B cell (primary cell): ENCODE results near the gene VPS11. TPM values are rescaled to one million over a fixed set of nuclear protein-coding genes. Genes with fewer than 3 reads are reported as not detected.
"Not testable (repeated sequence)": the region's sequence is repeated elsewhere in the genome, so short reads cannot be mapped to it uniquely, and the experiment has no call there.

ENCODE experiments used
- ATAC-seq: fragments of 200-7000 bp; cut with Tn5 transposase; one replicate; pipeline ENCODE4 v1.10.0; 2021; ENCODE audit warnings: low read depth, mild to moderate bottlenecking, moderate number of reproducible peaks, moderate library complexity
- CTCF ChIA-PET: fragments of 350-600 bp; sonication (Branson Sonifier 250); formaldehyde crosslinking; loops from one replicate; lab custom pipeline; 2021; ENCODE audit warnings: antibody characterized with exemption, inconsistent platforms; lab: Charles Lee
- POLR2A ChIA-PET: fragments of 350-600 bp; sonication (Branson Sonifier 250); formaldehyde crosslinking; loops from one replicate; lab custom pipeline; 2021; ENCODE audit warnings: antibody characterized with exemption; lab: Charles Lee
- DNase-seq: peaks from one replicate; pipeline ENCODE4 v3.0.0; 2013
- H2AFZ ChIP-seq: 2 replicates; pipeline ENCODE4 v1.6.1; 2012; ENCODE audit warnings: mild to moderate bottlenecking, low read depth, low read length; ENCODE audit not compliant: insufficient read depth, poor library complexity, severe bottlenecking
- H3K27ac ChIP-seq, 2 donors: 1 replicate in 1 of 2; 2 replicates in 1 of 2; pipeline ENCODE4 v1.5.1; 2012 to 2013; ENCODE audit warnings: low read length in 2 of 2, mild to moderate bottlenecking in 2 of 2, moderate library complexity in 1 of 2
- H3K27me3 ChIP-seq, 4 experiments: fragments of 200-600 bp in 1 of 4; sonication (generic) in 1 of 4; replicated peaks in 1 of 4; 1 replicate in 2 of 4; 2 replicates in 2 of 4; pipeline versions ENCODE4 v1.6.1 to v1.7.0; 2013 to 2016; ENCODE audit warnings: low read length in 3 of 4, mild to moderate bottlenecking in 2 of 4, mixed read lengths in 1 of 4, moderate library complexity in 1 of 4; ENCODE audit not compliant: insufficient read depth in 4 of 4, control insufficient read depth in 3 of 4; ENCODE audit errors: control extremely low read depth in 1 of 4
- H3K36me3 ChIP-seq, 2 experiments: replicated peaks in 1 of 2; 1 replicate in 1 of 2; 2 replicates in 1 of 2; pipeline versions ENCODE4 v1.6.1 to v1.7.1; 2013; ENCODE audit warnings: low read length in 1 of 2; ENCODE audit not compliant: insufficient read depth in 2 of 2, control insufficient read depth in 1 of 2; ENCODE audit errors: control extremely low read depth in 1 of 2, extremely low read depth in 1 of 2
- H3K4me1 ChIP-seq, 2 donors: fragments of 200-600 bp in 1 of 2; sonication (generic) in 1 of 2; 1 replicate in 1 of 2; 2 replicates in 1 of 2; pipeline versions ENCODE4 v1.5.1 to v1.6.1; 2013 to 2017; ENCODE audit warnings: low read length in 2 of 2; ENCODE audit not compliant: control insufficient read depth in 2 of 2, insufficient read depth in 2 of 2
- H3K4me2 ChIP-seq: replicated peaks from 2 replicates; pipeline ENCODE3; 2012; ENCODE audit warnings: mild to moderate bottlenecking, low read depth, low read length; ENCODE audit not compliant: poor library complexity, severe bottlenecking
- H3K4me3 ChIP-seq, 5 experiments: fragments of 200-600 bp in 1 of 5; sonication (generic) in 1 of 5; 1 replicate in 3 of 5; 2 replicates in 2 of 5; pipeline versions ENCODE4 v1.5.1 to v1.7.0; 2011 to 2016; ENCODE audit warnings: low read length in 4 of 5, mild to moderate bottlenecking in 4 of 5, low read depth in 2 of 5, control low read depth in 1 of 5, moderate library complexity in 1 of 5; ENCODE audit not compliant: insufficient read depth in 1 of 5; ENCODE audit errors: control extremely low read depth in 1 of 5, extremely low read depth in 1 of 5
- H3K79me2 ChIP-seq: fragments of 200-600 bp; sonication (generic); one replicate; pipeline ENCODE4 v1.6.0; 2016; ENCODE audit warnings: low read length; ENCODE audit not compliant: control insufficient read depth, insufficient read depth
- H3K9ac ChIP-seq: fragments of 200-600 bp; sonication (generic); 2 replicates; pipeline ENCODE4 v1.6.1; 2017; ENCODE audit warnings: mild to moderate bottlenecking, low read length, moderate library complexity
- H3K9me3 ChIP-seq, 3 donors: one replicate each; pipeline versions ENCODE4 v1.6.1 to v1.7.1; 2013; ENCODE audit warnings: low read length in 2 of 3; ENCODE audit not compliant: control insufficient read depth in 2 of 3, insufficient read depth in 1 of 3; ENCODE audit errors: control extremely low read depth in 1 of 3
- H4K20me1 ChIP-seq: 2 replicates; pipeline ENCODE4 v1.6.0; 2012; ENCODE audit warnings: mild to moderate bottlenecking, low read length; ENCODE audit not compliant: insufficient read depth, control insufficient read depth, poor library complexity, severe bottlenecking
- H3K27ac Mint-ChIP-seq: one replicate; pipeline ENCODE4 v1.8.0; 2021; ENCODE audit warnings: mixed read lengths
- H3K27me3 Mint-ChIP-seq: one replicate; pipeline ENCODE4 v1.8.0; 2021; ENCODE audit warnings: mixed read lengths
- H3K4me1 Mint-ChIP-seq: one replicate; pipeline ENCODE4 v1.8.0; 2021; ENCODE audit warnings: mixed read lengths
- H3K4me3 Mint-ChIP-seq: one replicate; pipeline ENCODE4 v1.8.0; 2021; ENCODE audit warnings: mixed read lengths
- H3K9me3 Mint-ChIP-seq: one replicate; pipeline ENCODE4 v1.8.0; 2022; ENCODE audit warnings: mixed read lengths; ENCODE audit not compliant: insufficient read depth
- EZH2 ChIP-seq: IDR thresholded peaks from 2 replicates; pipeline ENCODE4 v1.6.1; 2012; ENCODE audit warnings: borderline replicate concordance, low read depth, mild to moderate bottlenecking, moderate library complexity, low read length; ENCODE audit not compliant: insufficient read depth, poor library complexity, severe bottlenecking
- WGBS: methylation state at CpG from one replicate; pipeline ENCODE4 v1.1.5; 2013; ENCODE audit warnings: missing lambda C conversion rate; ENCODE audit not compliant: insufficient coverage; 5-methylcytosine and 5-hydroxymethylcytosine counted together
- intact Hi-C: fragments of 100-400 bp; cut with micrococcal nuclease; formaldehyde crosslinking; loops from one replicate; pipeline ENCODE4 v1.10.0; 2022
- polyA plus RNA-seq: library from polyadenylated mRNA; depleted of rRNA; stranded (reverse); fragments of >200 nt; gene quantifications from 2 replicates; pipeline ENCODE4 v1.2.3, GENCODE V29; 2012
- total RNA-seq, 2 donors: library from RNA; stranded (reverse); fragments of 120-200 nt in 1 of 2; gene quantifications; 1 replicate in 1 of 2; 2 replicates in 1 of 2; pipeline versions ENCODE4 v1.2.3 to v1.2.4, GENCODE V29; 2013 to 2022
- TF ChIP-seq, protein P1 (sequence below): fragments of 200-600 bp; IDR thresholded peaks from one replicate; pipeline ENCODE4 v1.8.0; 2022; ENCODE audit warnings: antibody characterized with exemption, mild to moderate bottlenecking

The VPS11 gene
- total and polyA plus RNA-seq, 2 donors (not counting 1 experiment from before 2014, with no cell fraction given), result 35.7 to 64.7 TPM

GRCh38 chr11:119038884-119039283 lies 28.7 kb upstream of the VPS11 start:
- H3K27me3 ChIP-seq, result no peaks in the 10 kb centered on the region
- intact Hi-C loops, result no loop called here
- TF ChIP-seq, protein P1, sequence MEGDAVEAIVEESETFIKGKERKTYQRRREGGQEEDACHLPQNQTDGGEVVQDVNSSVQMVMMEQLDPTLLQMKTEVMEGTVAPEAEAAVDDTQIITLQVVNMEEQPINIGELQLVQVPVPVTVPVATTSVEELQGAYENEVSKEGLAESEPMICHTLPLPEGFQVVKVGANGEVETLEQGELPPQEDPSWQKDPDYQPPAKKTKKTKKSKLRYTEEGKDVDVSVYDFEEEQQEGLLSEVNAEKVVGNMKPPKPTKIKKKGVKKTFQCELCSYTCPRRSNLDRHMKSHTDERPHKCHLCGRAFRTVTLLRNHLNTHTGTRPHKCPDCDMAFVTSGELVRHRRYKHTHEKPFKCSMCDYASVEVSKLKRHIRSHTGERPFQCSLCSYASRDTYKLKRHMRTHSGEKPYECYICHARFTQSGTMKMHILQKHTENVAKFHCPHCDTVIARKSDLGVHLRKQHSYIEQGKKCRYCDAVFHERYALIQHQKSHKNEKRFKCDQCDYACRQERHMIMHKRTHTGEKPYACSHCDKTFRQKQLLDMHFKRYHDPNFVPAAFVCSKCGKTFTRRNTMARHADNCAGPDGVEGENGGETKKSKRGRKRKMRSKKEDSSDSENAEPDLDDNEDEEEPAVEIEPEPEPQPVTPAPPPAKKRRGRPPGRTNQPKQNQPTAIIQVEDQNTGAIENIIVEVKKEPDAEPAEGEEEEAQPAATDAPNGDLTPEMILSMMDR, result no peak
- no peak for TF ChIP-seq EZH2
- ATAC-seq (no peak), DNase-seq (no peak)
- H3K79me2 ChIP-seq, result no peaks in the 10 kb centered on the region
- no peaks in the 10 kb centered on the region for H3K27me3 Mint-ChIP-seq
- ChIA-PET POLR2A (no interaction called here), CTCF (no interaction called here)
- H3K9ac ChIP-seq, result no peak overlapping the region
- no peak overlapping the region for H3K4me3 Mint-ChIP-seq
- no peak overlapping the region for H3K4me2 ChIP-seq
- H3K27ac Mint-ChIP-seq, result no peak overlapping the region
- H3K4me1 Mint-ChIP-seq, result peaks cover 10% of the 10 kb centered on the region
- WGBS, result 97% methylated on average over 3 of the region's 5 CpGs
- no peak overlapping the region for H3K27ac ChIP-seq
- H3K4me1 ChIP-seq, result peaks cover 0 to 8% of the 10 kb centered on the region in 2 donors
- H3K9me3 Mint-ChIP-seq, result no peaks in the 10 kb centered on the region
- no peaks in the 10 kb centered on the region for H3K9me3 ChIP-seq
- H4K20me1 ChIP-seq, result no peaks in the 10 kb centered on the region
- no peak overlapping the region for H2AFZ ChIP-seq
- no peak overlapping the region for H3K4me3 ChIP-seq
- H3K36me3 ChIP-seq, result no peaks in the 10 kb centered on the region

DNA sequence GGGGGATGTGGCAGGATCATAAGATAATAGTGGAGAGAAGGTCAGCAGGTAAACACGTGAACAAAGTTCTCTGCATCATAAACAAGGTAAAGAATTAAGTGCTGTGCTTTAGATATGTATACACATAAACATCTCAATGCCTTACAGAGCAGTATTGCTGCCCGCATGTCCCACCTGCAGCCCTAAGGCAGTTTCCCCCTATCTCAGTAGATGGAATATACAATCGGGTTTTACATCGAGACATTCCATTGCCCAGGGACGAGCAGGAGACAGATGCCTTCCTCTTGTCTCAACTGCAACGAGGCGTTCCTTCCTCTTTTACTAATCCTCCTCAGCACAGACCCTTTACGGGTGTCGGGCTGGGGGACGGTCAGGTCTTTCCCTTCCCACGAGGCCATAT lies 28.1 kb upstream of the VPS11 start:
- intact Hi-C loops, H3K27me3 Mint-ChIP-seq, H3K27ac ChIP-seq, H3K9ac ChIP-seq, H3K9me3 ChIP-seq, ATAC-seq, H3K36me3 ChIP-seq, H3K4me1 Mint-ChIP-seq, H3K4me2 ChIP-seq, H3K79me2 ChIP-seq, DNase-seq, H4K20me1 ChIP-seq, CTCF ChIA-PET, H3K4me3 Mint-ChIP-seq, H3K4me3 ChIP-seq, H3K27ac Mint-ChIP-seq, H3K4me1 ChIP-seq, H3K9me3 Mint-ChIP-seq, H3K27me3 ChIP-seq: not testable (repeated sequence)
- H2AFZ ChIP-seq, result peak overlapping the region; percentile 57
- POLR2A ChIA-PET, result interaction anchor here (0.6 kb wide), 1 partner anchor 38 kb away, joined by 11 read pairs; no protein-coding TSS in a partner anchor
- 20% methylated on average over 1 of the region's 11 CpGs for WGBS
